ENCODE results near the gene MCC. TPM values are rescaled to one million over a fixed set of nuclear protein-coding genes. Genes with fewer than 3 reads are reported as not detected.

Gene MCC
- total RNA-seq, 1 experiment from 2014 or later = not detected

GRCh38 chr5:112995764-112996618 lies 492.3 kb downstream of the MCC start:
- DNase-seq (ENCODE audit: low spot score) = peak; percentile 80

GRCh38 chr5:112986224-112986623 lies 502.0 kb downstream of the MCC start:
- DNase-seq (ENCODE audit: low spot score) = no peak

GRCh38 chr5:112983363-112983762 lies 504.9 kb downstream of the MCC start:
- DNase-seq (ENCODE audit: low spot score) = no peak

- no peak for DNase-seq (ENCODE audit: low spot score)
These were observed 508.5 kb downstream of the MCC start for GRCh38 chr5:112979723-112980122.

GRCh38 chr5:112978836-112979235 lies 509.4 kb downstream of the MCC start:
- no peak for DNase-seq (ENCODE audit: low spot score)

- DNase-seq (ENCODE audit: low spot score) = peak; percentile 19
These were observed 510.8 kb downstream of the MCC start for GRCh38 chr5:112977440-112977861.

- DNase-seq (ENCODE audit: low spot score) = peak; percentile 98
These were observed 511.6 kb downstream of the MCC start, which contains the start of gene DCP2 for GRCh38 chr5:112976432-112977309. Gene DCP2, plus strand, starts transcription at chr5:112976798. Its CDS starts 136 bp downstream, at chr5:112976934.

GRCh38 chr5:112975721-112976431 lies 512.4 kb downstream of the MCC start:
- DNase-seq (ENCODE audit: low spot score) = no peak

GRCh38 chr5:112974901-112975300 lies 513.4 kb downstream of the MCC start:
- no peak for DNase-seq (ENCODE audit: low spot score)

- no peak for DNase-seq (ENCODE audit: low spot score)
These were observed 514.3 kb downstream of the MCC start for GRCh38 chr5:112973904-112974303.

GRCh38 chr5:112973036-112973435 lies 515.2 kb downstream of the MCC start:
- DNase-seq (ENCODE audit: low spot score) = no peak

Small RNA genes within 50 kb of the gene (small RNA-seq; reads per million reads assigned to genes)
- gene RNU4ATAC13P = not detected

Other genes starting within 250 kb of the MCC start
- gene TSSK1B, start 53.5 kb downstream of the MCC start, total RNA-seq (2014; rRNA removed; shearing (Covaris generic)) = not detected in 2 replicates
- 9.3 and 10.2 TPM in 2 replicates for gene YTHDC2, start 25.2 kb upstream of the MCC start, total RNA-seq (2014; rRNA removed; shearing (Covaris generic))